WTC11 (cell line): ENCODE results near the gene RPAIN.

Source experiments
- ATF1 ChIP-seq: sonication (generic); formaldehyde crosslinking; IDR thresholded peaks from 2 replicates; pipeline ENCODE4 v1.8.1; 2023; ENCODE audit warnings: mild to moderate bottlenecking, moderate library complexity, missing genetic modification reagents
- ATF2 ChIP-seq: sonication (generic); formaldehyde crosslinking; IDR thresholded peaks from 2 replicates; pipeline ENCODE4 v1.8.1; 2022; ENCODE audit warnings: low read depth, missing genetic modification reagents, borderline replicate concordance
- ATF3 ChIP-seq: sonication (generic); formaldehyde crosslinking; conservative IDR thresholded peaks from 2 replicates; pipeline ENCODE4 v1.8.1; 2022; ENCODE audit warnings: mild to moderate bottlenecking, missing genetic modification reagents
- CTCF ChIP-seq: fragments of 200-600 bp; IDR thresholded peaks from 2 replicates; pipeline ENCODE4 v1.8.0; 2022; ENCODE audit warnings: antibody characterized with exemption
- ETV6 ChIP-seq: sonication (generic); formaldehyde crosslinking; IDR thresholded peaks from 2 replicates; pipeline ENCODE4 v1.8.1; 2022; ENCODE audit warnings: mild to moderate bottlenecking, missing genetic modification reagents
- FOXP4 ChIP-seq: sonication (generic); formaldehyde crosslinking; IDR thresholded peaks from 2 replicates; pipeline ENCODE4 v1.8.0; 2022; ENCODE audit warnings: mild to moderate bottlenecking, missing genetic modification reagents
- JUN ChIP-seq: sonication (generic); formaldehyde crosslinking; IDR thresholded peaks from 2 replicates; pipeline ENCODE4 v1.8.0; 2023; ENCODE audit warnings: mild to moderate bottlenecking, missing genetic modification reagents
- MAX ChIP-seq: sonication (generic); formaldehyde crosslinking; IDR thresholded peaks from 2 replicates; pipeline ENCODE4 v1.8.0; 2022; ENCODE audit warnings: mild to moderate bottlenecking, missing genetic modification reagents
- SMAD4 ChIP-seq: sonication (generic); formaldehyde crosslinking; IDR thresholded peaks from 2 replicates; pipeline ENCODE4 v1.8.0; 2022; ENCODE audit warnings: mild to moderate bottlenecking, missing genetic modification reagents
- STAT6 ChIP-seq: sonication (generic); formaldehyde crosslinking; conservative IDR thresholded peaks from 2 replicates; pipeline ENCODE4 v1.8.1; 2023; ENCODE audit warnings: mild to moderate bottlenecking, low read depth, missing genetic modification reagents, moderate library complexity
- USF2 ChIP-seq: sonication (generic); formaldehyde crosslinking; IDR thresholded peaks from 2 replicates; pipeline ENCODE4 v1.8.1; 2023; ENCODE audit warnings: mild to moderate bottlenecking, missing genetic modification reagents, moderate library complexity
- ZBTB21 ChIP-seq: sonication (generic); formaldehyde crosslinking; IDR thresholded peaks from 2 replicates; pipeline ENCODE4 v1.8.1; 2023; ENCODE audit warnings: mild to moderate bottlenecking, missing genetic modification reagents, borderline replicate concordance
- ZBTB43 ChIP-seq: sonication (generic); formaldehyde crosslinking; IDR thresholded peaks from 2 replicates; pipeline ENCODE4 v1.8.1; 2023; ENCODE audit warnings: mild to moderate bottlenecking, missing genetic modification reagents
- ZNF232 ChIP-seq: sonication (generic); formaldehyde crosslinking; IDR thresholded peaks from 2 replicates; pipeline ENCODE4 v1.8.0; 2022; ENCODE audit warnings: mild to moderate bottlenecking, missing genetic modification reagents

GRCh38 chr17:5380491-5381135 lies 39.4 kb upstream of the RPAIN start:
- TF ChIP-seq CTCF (no peak), ATF3 (CRISPR knock-in tag) (no peak), ATF1 (no peak), ZBTB21 (no peak), ETV6 (CRISPR knock-in tag) (no peak), ATF2 (no peak), STAT6 (CRISPR knock-in tag) (no peak), SMAD4 (CRISPR knock-in tag) (no peak), MAX (CRISPR knock-in tag) (no peak), ZBTB43 (CRISPR knock-in tag) (no peak), USF2 (CRISPR knock-in tag) (no peak), FOXP4 (CRISPR knock-in tag) (no peak), ZNF232 (CRISPR knock-in tag) (no peak), JUN (no peak)
